KMS-11 (cell line): ENCODE measurements around the gene GPR151.

Source experiments
- H2AFZ ChIP-seq: fragments of 200-600 bp; sonication (generic); 2 replicates; pipeline ENCODE4 v1.6.1; 2016; ENCODE audit warnings: antibody characterized with exemption, mixed run types, low read depth
- H3K27ac ChIP-seq: fragments of 200-600 bp; sonication (generic); 2 replicates; pipeline ENCODE4 v1.6.1; 2016; ENCODE audit warnings: mild to moderate bottlenecking, mixed run types
- H3K27me3 ChIP-seq: fragments of 200-600 bp; sonication (generic); 2 replicates; pipeline ENCODE4 v1.6.1; 2017; ENCODE audit warnings: mild to moderate bottlenecking, low read depth, mixed run types, moderate library complexity; ENCODE audit not compliant: insufficient read depth
- H3K36me3 ChIP-seq: fragments of 200-600 bp; sonication (generic); 2 replicates; pipeline ENCODE4 v1.6.1; 2017; ENCODE audit warnings: mild to moderate bottlenecking, mixed run types; ENCODE audit not compliant: insufficient read depth
- H3K4me1 ChIP-seq: fragments of 200-600 bp; sonication (generic); 2 replicates; pipeline ENCODE4 v1.6.1; 2016; ENCODE audit warnings: mild to moderate bottlenecking, low read depth, mixed run types; ENCODE audit not compliant: poor library complexity, severe bottlenecking
- H3K4me2 ChIP-seq: fragments of 200-600 bp; sonication (generic); 2 replicates; pipeline ENCODE4 v1.7.0; 2016; ENCODE audit warnings: mild to moderate bottlenecking, mixed run types
- H3K4me3 ChIP-seq: fragments of 200-600 bp; sonication (generic); IDR thresholded peaks from 2 replicates; pipeline ENCODE4 v1.6.1; 2017; ENCODE audit warnings: low read depth, low read length, mixed read lengths; ENCODE audit not compliant: insufficient read depth
- H3K79me2 ChIP-seq: fragments of 200-600 bp; sonication (generic); 2 replicates; pipeline ENCODE4 v1.6.1; 2016; ENCODE audit warnings: low read depth, mixed run types; ENCODE audit not compliant: insufficient read depth
- H3K9ac ChIP-seq: fragments of 200-600 bp; sonication (generic); 2 replicates; pipeline ENCODE4 v1.6.1; 2016; ENCODE audit warnings: mild to moderate bottlenecking, mixed run types
- H4K20me1 ChIP-seq: fragments of 200-600 bp; sonication (generic); 2 replicates; pipeline ENCODE4 v1.6.1; 2016; ENCODE audit warnings: mild to moderate bottlenecking, mixed run types; ENCODE audit not compliant: insufficient read depth
- TF ChIP-seq, protein P1 (sequence below): fragments of 200-600 bp; sonication (generic); conservative IDR thresholded peaks from 2 replicates; pipeline ENCODE4 v1.6.1; 2017; ENCODE audit warnings: low read depth, mild to moderate bottlenecking, antibody characterized with exemption, low read length, moderate library complexity, mixed read lengths

Gene GPR151

DNA sequence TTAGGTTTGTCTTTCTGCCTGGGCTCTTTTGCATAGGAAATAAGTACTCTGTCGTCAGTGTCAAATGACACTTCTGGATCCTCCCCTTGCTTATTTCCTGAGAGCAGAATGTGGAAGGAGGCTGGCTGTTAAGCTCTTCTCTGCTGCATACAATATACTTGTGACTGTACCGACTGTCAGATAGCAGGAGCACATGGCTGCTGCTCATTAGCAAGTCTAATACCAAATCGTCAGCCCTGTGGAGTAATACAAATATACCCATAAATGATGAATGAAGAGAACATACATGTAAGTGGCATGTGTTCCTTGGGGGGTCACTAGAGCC, at the start of gene GPR151:
Gene GPR151 (minus strand): TSS at position 40 of the 325 bp plus-strand sequence. CDS start 77 bp downstream, outside the sequence.
- Histone ChIP-seq H3K27me3 (no peaks in the 10 kb centered on the region), H3K4me3 (no peak within 1 kb of the TSS), H3K36me3 (no peaks in the 10 kb centered on the region), H3K9ac (no peak within 1 kb of the TSS), H3K79me2 (no peaks in the 10 kb centered on the region), H3K27ac (no peak within 1 kb of the TSS), H3K4me1 (no peaks in the 10 kb centered on the region), H2AFZ (no peak within 1 kb of the TSS), H3K4me2 (no peak within 1 kb of the TSS), H4K20me1 (no peaks in the 10 kb centered on the region)
- TF ChIP-seq, protein P1, sequence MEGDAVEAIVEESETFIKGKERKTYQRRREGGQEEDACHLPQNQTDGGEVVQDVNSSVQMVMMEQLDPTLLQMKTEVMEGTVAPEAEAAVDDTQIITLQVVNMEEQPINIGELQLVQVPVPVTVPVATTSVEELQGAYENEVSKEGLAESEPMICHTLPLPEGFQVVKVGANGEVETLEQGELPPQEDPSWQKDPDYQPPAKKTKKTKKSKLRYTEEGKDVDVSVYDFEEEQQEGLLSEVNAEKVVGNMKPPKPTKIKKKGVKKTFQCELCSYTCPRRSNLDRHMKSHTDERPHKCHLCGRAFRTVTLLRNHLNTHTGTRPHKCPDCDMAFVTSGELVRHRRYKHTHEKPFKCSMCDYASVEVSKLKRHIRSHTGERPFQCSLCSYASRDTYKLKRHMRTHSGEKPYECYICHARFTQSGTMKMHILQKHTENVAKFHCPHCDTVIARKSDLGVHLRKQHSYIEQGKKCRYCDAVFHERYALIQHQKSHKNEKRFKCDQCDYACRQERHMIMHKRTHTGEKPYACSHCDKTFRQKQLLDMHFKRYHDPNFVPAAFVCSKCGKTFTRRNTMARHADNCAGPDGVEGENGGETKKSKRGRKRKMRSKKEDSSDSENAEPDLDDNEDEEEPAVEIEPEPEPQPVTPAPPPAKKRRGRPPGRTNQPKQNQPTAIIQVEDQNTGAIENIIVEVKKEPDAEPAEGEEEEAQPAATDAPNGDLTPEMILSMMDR: no peak

DNA sequence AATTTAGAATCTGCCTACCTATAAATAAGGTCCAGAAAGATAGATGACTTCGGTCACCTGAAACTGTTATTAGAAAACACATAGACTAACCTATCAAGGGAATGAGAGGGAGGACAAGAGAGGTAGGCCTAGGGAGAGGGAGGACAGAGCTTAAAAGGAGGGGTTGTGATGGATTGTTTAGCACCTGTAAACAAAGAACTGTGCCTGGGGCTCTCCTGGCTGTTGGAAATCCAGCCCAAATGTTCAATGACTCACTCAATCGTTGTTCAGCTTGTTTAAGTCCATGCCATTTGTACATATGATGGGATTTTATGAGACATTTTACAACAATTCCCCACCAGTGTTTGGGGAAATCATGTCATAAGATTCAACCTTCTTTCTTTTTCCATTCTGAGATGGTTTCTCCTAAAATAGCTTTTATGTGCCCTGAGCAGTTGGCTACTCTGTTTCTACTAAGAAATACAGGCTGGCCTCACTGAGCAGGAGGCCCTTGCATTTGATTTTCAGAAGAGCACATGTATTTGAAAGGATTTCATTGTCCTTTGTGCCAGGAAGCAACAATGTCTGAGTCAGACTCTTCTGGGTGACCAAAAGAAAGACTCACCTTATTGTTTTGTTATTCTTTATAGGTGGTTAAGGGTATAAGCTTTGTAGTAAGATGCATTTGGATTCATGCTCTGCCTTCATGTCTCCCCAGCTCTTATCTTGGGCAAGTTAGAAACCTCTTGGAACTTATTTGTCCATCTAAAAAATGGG, 48.2 kb upstream of the GPR151 start:
- no peaks in the 10 kb centered on the region for H4K20me1 ChIP-seq
- no peak overlapping the region for H3K27ac ChIP-seq
- H3K9ac ChIP-seq: no peak overlapping the region
- H2AFZ ChIP-seq: no peak overlapping the region
- no peaks in the 10 kb centered on the region for H3K36me3 ChIP-seq
- no peak overlapping the region for H3K4me3 ChIP-seq
- TF ChIP-seq, protein P1: no peak
- no peak overlapping the region for H3K4me2 ChIP-seq
- H3K79me2 ChIP-seq: no peaks in the 10 kb centered on the region
- H3K27me3 ChIP-seq: no peaks in the 10 kb centered on the region
- H3K4me1 ChIP-seq: peaks cover 13% of the 10 kb centered on the region

DNA sequence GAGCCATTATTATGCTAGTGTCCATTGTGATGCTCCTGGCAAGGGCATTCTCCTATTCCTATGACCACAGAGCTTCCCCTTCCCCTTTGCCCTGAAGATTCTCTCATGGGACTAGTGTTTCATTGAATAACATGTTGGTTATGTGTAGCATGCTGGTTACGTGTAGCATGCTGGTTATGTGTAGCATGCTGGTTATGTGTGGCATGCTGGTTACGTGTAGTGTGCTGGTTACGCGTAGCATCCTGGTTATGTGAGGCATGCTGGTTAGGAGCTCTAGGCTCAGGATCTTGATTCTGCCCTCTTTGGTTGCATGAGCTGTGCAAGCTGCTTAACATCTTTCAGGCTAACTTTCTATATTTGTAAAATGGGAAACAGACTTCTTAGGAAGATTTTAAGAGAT, 46.5 kb upstream of the GPR151 start:
- Histone ChIP-seq H3K4me1 (peaks cover 13% of the 10 kb centered on the region), H2AFZ (no peak overlapping the region), H3K79me2 (no peaks in the 10 kb centered on the region), H3K4me3 (no peak overlapping the region), H3K9ac (no peak overlapping the region), H3K27me3 (no peaks in the 10 kb centered on the region), H3K4me2 (no peak overlapping the region), H3K27ac (no peak overlapping the region), H3K36me3 (no peaks in the 10 kb centered on the region), H4K20me1 (no peaks in the 10 kb centered on the region)
- TF ChIP-seq, protein P1: no peak

DNA sequence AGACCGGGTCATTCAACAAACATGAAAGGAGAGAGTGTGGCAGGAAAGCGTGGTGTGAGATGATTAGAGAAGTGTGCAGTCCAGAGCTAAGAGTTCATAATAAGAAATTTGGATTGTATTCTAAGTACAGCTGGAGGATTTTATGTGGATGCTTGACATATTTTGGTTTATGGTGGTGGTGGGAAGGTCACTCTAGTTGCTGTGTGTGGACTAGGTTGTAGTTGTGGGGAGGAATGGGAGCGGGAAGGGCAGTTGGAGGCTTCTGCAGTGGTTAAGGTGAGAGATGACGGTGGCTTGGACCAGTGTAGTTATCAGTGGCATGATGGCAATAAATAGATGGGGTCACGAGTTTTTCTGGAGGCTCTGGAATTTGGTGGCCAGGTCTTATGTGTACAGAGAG, 45.7 kb upstream of the GPR151 start:
- Histone ChIP-seq H3K27ac (no peak overlapping the region), H3K4me1 (peaks cover 13% of the 10 kb centered on the region), H3K4me2 (no peak overlapping the region), H3K79me2 (no peaks in the 10 kb centered on the region), H2AFZ (no peak overlapping the region), H3K36me3 (no peaks in the 10 kb centered on the region), H4K20me1 (no peaks in the 10 kb centered on the region), H3K27me3 (no peaks in the 10 kb centered on the region), H3K9ac (no peak overlapping the region), H3K4me3 (no peak overlapping the region)
- TF ChIP-seq, protein P1: no peak
